ENCODE results near the gene TOPBP1.

GRCh38 chr3:133606902-133607301, 54.8 kb downstream of the TOPBP1 start:
- TF ChIP-seq POLR2AphosphoS5 (IDR thresholded peaks at IDR 0.05; ENCODE audit: low read depth, low read length) = no peak
- no peak for TF ChIP-seq TAF1 (IDR thresholded peaks at IDR 0.05; ENCODE audit: borderline replicate concordance, low read depth, low read length)
- TF ChIP-seq POLR2A (IDR thresholded peaks at IDR 0.05; ENCODE audit: low read depth, low read length) = no peak
